ENCODE results near the gene ZNF865. TPM values are rescaled to one million over a fixed set of nuclear protein-coding genes. Genes with fewer than 3 reads are reported as not detected.
A peak's percentile ranks its signal among the peaks of the same experiment; 100 is the strongest.
"Not testable (repeated sequence)": the region's sequence is repeated elsewhere in the genome, so short reads cannot be mapped to it uniquely, and the experiment has no call there.

Gene ZNF865
- polyA plus RNA-seq, 1 experiment, result 0.88 TPM

DNA sequence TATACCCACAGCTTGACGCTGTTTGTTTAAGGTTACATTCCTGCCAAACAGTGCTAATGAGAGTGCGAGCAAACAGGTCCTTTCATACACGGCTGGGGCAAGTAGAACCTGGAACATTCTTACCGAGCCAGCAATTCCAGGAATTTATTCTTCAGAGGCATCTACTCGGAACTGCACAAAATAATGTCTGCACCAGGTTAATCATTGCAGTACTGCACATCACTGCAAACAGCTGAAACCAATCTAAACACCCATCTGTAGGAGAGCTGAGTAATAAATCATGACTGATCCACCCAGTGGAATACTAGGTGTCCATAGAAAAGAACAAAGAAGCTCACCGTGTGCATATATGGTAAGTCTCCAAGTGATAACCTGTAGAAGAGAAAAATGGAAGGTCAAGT lies 23.6 kb upstream of the ZNF865 start:
- ChIA-PET POLR2A (interaction anchor here (3.1 kb wide), 1 partner anchor 17 kb away, joined by 10 read pairs; the partner anchor contains the start of genes FIZ1 and ZNF524), CTCF (interaction anchor here (1.3 to 1.7 kb wide), 3 partner anchors 24 to 78 kb away, joined by 3 to 12 read pairs (median 5); partner anchors contain the start of gene ZNF865)
- TF ChIP-seq CTCF (IDR thresholded peaks at IDR 0.05; ENCODE audit: low read depth, low read length), result no peak
- H3K27ac ChIP-seq (ENCODE audit: low read depth, low read length), result no peak overlapping the region
- H3K4me3 ChIP-seq (ENCODE audit: low read depth, low read length), result no peak overlapping the region
- no peaks in the 10 kb centered on the region for H3K27me3 ChIP-seq (ENCODE audit: control insufficient read depth, insufficient read depth, low read length)
- DNase-seq (ENCODE audit: low read depth, low spot score), result no peak
- H3K9me3 ChIP-seq (ENCODE audit: control insufficient read depth, insufficient read depth, low read length), result no peaks in the 10 kb centered on the region; the same call in 1 of the 2 replicates

DNA sequence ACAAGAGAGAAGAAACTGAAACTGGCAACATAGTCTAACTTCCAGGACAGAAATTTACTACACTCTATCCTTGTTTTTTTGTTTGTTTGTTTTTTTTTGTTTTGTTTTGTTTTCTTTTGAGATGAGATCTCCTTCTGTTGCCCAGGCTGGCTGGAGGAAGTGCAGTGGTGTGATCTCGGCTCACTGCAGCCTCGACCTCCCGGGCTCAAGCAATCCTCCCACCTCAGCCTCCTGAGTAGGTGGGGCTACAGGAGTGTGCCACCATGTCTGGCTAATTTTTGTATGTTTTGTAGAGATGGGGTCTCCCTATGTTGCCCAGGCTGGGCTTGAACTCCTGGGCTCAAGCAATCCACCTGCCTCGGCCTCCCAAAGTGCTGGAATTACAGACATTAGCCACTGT lies 23.2 kb upstream of the ZNF865 start:
- H3K27ac ChIP-seq (ENCODE audit: low read depth, low read length); H3K27me3 ChIP-seq (ENCODE audit: control insufficient read depth, insufficient read depth, low read length); H3K4me3 ChIP-seq (ENCODE audit: low read depth, low read length); H3K9me3 ChIP-seq (ENCODE audit: control insufficient read depth, insufficient read depth, low read length); DNase-seq (ENCODE audit: low read depth, low spot score): not testable (repeated sequence)
- POLR2A ChIA-PET, result interaction anchor here (3.1 kb wide), 1 partner anchor 17 kb away, joined by 10 read pairs; the partner anchor contains the start of genes FIZ1 and ZNF524
- CTCF ChIA-PET, result interaction anchor here (1.3 to 1.7 kb wide), 3 partner anchors 23 to 79 kb away, joined by 3 to 12 read pairs (median 5); partner anchors contain the start of gene ZNF865

- not testable (repeated sequence) for H3K27ac ChIP-seq (ENCODE audit: low read depth, low read length); H3K9me3 ChIP-seq (ENCODE audit: control insufficient read depth, insufficient read depth, low read length); H3K27me3 ChIP-seq (ENCODE audit: control insufficient read depth, insufficient read depth, low read length); H3K4me3 ChIP-seq (ENCODE audit: low read depth, low read length); DNase-seq (ENCODE audit: low read depth, low spot score)
- POLR2A ChIA-PET, result interaction anchor here (0.6 to 1.5 kb wide), 3 partner anchors 15 to 21 kb away, joined by 3 to 5 read pairs (median 4); partner anchors contain the start of genes FIZ1 and ZNF524
- CTCF ChIA-PET, result interaction anchor here (1.0 to 1.2 kb wide), 3 partner anchors 22 to 116 kb away, joined by 3 to 4 read pairs (median 3); partner anchors contain the start of gene ZNF865
Observed at GRCh38 chr19:55583897-55584296, 21.6 kb upstream of the ZNF865 start.

- POLR2A ChIA-PET, result interaction anchor here (0.7 to 1.0 kb wide), 3 partner anchors 11 to 37 kb away, joined by 3 to 6 read pairs (median 5); no protein-coding TSS in a partner anchor
- DNase-seq (ENCODE audit: low read depth, low spot score), result no peak
- Histone ChIP-seq H3K27ac (ENCODE audit: low read depth, low read length) (no peak overlapping the region), H3K27me3 (ENCODE audit: control insufficient read depth, insufficient read depth, low read length) (no peaks in the 10 kb centered on the region), H3K4me3 (ENCODE audit: low read depth, low read length) (no peak overlapping the region), H3K9me3 (ENCODE audit: control insufficient read depth, insufficient read depth, low read length) (no peaks in the 10 kb centered on the region; the same call in 1 of the 2 replicates)
- CTCF ChIA-PET, result no interaction called here
- no peak for TF ChIP-seq CTCF (IDR thresholded peaks at IDR 0.05; ENCODE audit: low read depth, low read length)
Observed at GRCh38 chr19:55584871-55585270, 20.6 kb upstream of the ZNF865 start.

DNA sequence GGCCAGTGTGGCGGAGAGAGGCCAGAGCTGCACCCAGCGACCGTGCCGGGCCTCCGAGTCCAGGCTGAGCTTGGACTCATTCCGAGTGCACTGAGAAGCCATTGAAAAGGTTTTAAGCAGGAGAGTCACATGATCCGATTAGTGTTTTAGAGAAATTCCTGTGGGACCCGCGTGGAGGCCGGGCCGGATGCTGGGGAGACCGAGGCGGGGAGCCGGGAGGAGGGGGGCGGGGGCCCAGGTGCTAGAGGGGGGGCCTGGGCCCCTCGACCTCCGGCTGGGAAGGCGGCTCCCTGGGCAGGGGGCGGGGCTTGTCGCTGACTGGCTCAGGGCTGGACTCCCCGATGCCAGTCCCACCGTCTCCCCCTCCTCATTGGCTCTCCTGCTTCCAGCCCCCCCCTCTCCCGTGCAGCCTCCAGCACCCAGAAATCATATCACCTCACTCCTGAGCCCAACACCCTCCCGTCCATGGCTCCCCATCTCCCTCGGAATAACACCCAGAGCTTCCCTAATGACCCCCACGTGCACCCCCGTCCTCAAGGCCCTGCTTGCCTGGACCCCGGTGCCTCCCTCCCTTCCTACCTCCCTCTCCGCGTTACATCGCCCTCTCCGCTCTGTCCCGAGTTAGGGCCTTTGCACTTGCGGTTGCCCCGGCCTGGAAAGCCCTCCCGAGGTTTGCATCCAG lies 19.6 kb upstream of the ZNF865 start:
- TF ChIP-seq CTCF (IDR thresholded peaks at IDR 0.05; ENCODE audit: low read depth, low read length), result no peak
- H3K9me3 ChIP-seq (ENCODE audit: control insufficient read depth, insufficient read depth, low read length), result no peaks in the 10 kb centered on the region
- peak; percentile 37 for DNase-seq (ENCODE audit: low read depth, low spot score)
- no peaks in the 10 kb centered on the region for H3K27me3 ChIP-seq (ENCODE audit: control insufficient read depth, insufficient read depth, low read length)
- ChIA-PET CTCF (interaction anchor here (0.6 kb wide), 3 partner anchors 15 to 395 kb away, joined by 3 to 4 read pairs (median 3); partner anchors contain the start of gene ZNF784), POLR2A (interaction anchor here (0.6 to 1.0 kb wide), 5 partner anchors 12 to 74 kb away, joined by 3 to 7 read pairs (median 6); no protein-coding TSS in a partner anchor)
- peak overlapping the region; percentile 80 for H3K27ac ChIP-seq (ENCODE audit: low read depth, low read length)
- H3K4me3 ChIP-seq (ENCODE audit: low read depth, low read length), result peak overlapping the region; percentile 47

Measured in AG04450 (cell line).